ENCODE results near the gene FADS3. TPM values are rescaled to one million over a fixed set of nuclear protein-coding genes. Genes with fewer than 3 reads are reported as not detected.

The FADS3 gene
- polyA plus RNA-seq, 3 donors: 32.5 to 267 (median 64.1) TPM

DNA sequence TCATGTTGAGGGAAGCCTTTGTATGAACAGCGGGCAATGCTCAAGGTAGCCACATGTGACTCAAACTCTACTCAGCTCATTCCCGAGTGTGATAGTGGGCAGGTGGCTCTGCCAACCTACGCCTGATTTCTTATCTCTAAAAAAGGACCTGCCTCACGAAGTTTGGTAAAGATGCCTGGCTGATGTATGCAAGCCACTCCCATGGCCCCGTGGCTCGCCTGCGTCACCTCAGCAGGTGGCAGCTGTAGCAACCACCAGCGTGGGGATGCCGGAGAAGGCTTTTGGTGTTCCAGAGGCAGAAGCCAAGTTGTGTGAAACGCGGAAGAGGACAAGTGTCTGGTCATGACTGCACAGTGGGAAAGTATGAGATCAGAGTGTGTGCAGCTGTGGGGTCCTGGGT is 57.9 kb downstream of the FADS3 start:
- 76 to 87% (median 80%) methylated on average over 11 of the region's 11 CpGs for WGBS, 3 donors
- no peak overlapping the region for H3K27ac ChIP-seq (ENCODE audit: low read depth, low read length)

GRCh38 chr11:61832754-61833153 is 58.6 kb downstream of the FADS3 start:
- H3K27ac ChIP-seq (ENCODE audit: low read depth, low read length): no peak overlapping the region
- WGBS, 3 donors: 64 to 70% (median 70%) methylated on average over 7 of the region's 7 CpGs

GRCh38 chr11:61832207-61832606 is 59.1 kb downstream of the FADS3 start:
- 88 to 94% (median 90%) methylated on average over 4 of the region's 4 CpGs for WGBS, 3 donors
- no peak overlapping the region for H3K27ac ChIP-seq (ENCODE audit: low read depth, low read length)

DNA sequence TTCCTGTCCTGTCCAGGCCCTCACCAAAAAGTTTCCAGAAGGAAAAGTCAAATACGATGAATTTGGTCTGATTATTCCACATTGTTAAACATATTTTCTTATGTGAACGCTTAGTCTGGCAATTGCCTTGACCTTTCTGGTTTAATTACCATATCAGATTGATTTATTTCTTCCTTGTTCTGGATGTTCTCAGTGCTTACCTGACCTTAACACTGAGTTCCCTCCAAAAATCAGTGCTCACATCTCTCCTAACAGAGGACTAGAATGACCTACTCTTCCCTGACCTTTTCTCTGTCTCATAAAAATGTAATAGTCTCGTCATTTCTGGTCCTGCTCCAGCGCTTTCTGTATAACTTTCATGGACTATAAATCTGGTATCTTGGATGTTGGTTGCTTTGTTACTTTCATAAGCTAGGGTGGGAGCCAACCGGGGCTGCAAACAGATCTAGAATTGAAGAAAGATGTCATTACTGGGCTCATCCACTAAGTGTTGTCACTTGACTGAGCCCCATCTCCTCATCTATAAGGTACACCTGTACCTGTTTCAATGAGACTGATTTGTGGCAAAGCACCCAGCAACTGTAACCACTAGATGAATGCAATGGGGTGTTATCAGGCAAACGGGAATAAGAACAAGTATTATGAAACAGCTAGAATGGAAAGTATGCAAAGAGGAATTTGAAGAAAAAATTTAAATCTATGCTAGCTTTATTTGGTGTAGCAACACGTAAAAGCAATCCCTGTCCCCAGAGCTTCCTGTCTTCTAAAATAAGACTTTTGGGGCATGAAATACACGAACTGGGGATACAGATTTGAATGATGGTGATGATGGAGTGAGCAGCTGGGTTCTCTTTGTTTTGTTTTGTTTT is 60.9 kb downstream of the FADS3 start:
- H3K27ac ChIP-seq (ENCODE audit: low read depth, low read length): no peak overlapping the region
- 34 to 66% (median 40%) methylated on average over 8 of the region's 8 CpGs for WGBS, 3 donors

GRCh38 chr11:61829806-61830205 is 61.5 kb downstream of the FADS3 start:
- no peak overlapping the region for H3K27ac ChIP-seq (ENCODE audit: low read depth, low read length)
- WGBS, 3 donors: 78 to 87% (median 81%) methylated on average over 4 of the region's 4 CpGs

DNA sequence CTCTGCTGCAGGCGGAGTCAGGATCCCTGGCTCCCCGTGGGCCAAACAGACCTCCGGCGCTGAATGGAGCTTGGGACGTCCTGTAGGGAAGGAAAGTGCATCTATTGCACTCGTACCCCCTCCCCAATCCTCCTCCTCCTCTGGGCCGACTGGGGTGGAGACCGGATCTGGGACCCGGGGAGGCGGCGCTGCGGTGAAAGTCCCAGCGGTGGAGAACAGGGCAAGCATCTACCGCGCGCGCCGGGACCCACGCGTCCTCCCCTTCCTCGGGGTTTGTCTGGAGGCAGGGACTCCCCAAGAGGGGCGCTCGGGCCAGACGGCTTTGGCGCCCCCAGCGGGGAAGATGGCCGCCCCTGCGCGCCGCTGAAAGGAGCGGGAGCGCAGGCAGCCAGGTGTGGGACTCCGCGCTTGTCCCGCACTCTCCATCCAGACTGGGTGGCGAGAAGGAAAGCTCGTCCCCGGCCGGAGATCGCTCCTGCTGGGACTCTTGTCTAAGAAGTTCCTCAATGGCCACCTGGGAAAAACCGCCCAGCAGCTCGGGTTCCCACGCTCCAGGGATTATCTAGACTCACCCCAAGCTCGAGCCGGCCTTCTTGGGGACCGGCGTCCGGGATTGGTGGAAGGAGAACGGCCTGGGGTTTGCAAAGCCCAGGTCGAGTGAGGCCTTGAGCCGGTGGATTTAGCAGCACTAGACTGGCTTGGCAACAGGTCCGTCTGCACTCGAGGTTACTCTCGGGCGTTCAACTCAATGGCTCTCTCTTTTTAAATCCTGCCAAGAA is 62.5 kb downstream of the FADS3 start:
- no peak overlapping the region for H3K27ac ChIP-seq (ENCODE audit: low read depth, low read length)
- 1 to 2% (median 2%) methylated on average over 52 to 55 of the region's 55 CpGs for WGBS, 3 donors

DNA sequence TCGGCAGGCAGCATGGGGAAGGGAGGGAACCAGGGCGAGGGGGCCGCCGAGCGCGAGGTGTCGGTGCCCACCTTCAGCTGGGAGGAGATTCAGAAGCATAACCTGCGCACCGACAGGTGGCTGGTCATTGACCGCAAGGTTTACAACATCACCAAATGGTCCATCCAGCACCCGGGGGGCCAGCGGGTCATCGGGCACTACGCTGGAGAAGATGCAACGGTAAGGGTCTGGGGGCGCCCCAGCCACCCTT is 63.0 kb downstream of the FADS3 start:
- WGBS, 3 donors: 0 to 1% (median 1%) methylated on average over 16 of the region's 16 CpGs
- no peak overlapping the region for H3K27ac ChIP-seq (ENCODE audit: low read depth, low read length)

DNA sequence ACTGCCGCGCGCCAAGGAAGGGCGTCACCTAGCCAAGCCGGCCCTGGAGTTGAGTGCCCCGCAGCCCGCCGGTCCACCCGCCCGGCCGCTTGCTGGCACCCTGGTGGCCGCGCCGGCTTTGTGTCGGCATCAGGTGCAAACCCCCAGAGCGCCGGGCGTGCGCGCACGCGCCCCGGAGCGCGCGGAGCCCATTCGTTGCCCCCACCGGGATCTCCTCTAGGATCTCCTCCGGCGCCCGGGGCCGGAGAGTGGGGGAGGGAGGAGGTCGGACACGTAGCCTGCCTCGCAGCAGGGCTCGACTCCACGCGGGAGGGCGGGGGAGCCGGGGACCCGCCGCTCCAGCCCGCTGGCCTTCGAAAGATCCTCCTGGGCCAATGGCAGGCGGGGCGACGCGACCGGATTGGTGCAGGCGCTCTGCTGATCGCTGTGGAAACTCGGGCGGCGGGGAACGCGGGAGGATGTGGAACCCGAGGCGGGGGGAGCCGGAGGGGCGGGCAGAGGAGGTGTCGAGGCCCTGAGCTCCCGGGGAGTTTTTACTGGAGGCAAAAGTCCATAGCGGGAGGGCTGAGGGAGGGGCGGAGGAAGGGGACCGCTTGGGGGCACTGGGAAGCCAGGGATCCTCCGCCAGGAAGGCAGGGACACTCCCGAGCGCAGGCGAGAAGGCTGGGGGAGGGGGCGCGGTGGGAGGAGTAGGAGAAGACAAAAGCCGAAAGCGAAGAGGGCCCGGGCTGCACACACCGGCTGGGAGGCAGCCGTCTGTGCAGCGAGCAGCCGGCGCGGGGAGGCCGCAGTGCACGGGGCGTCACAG is 63.6 kb downstream of the FADS3 start, which contains the start of gene FADS2:
FADS2 (plus strand) TSS at position 730 of the 808 bp plus-strand sequence. CDS start 91 bp downstream, outside the sequence.
- WGBS, 3 donors: 1% methylated on average over 80 to 83 of the region's 83 CpGs
- peak within 1 kb of the TSS; percentile 75 for H3K27ac ChIP-seq (ENCODE audit: low read depth, low read length)

DNA sequence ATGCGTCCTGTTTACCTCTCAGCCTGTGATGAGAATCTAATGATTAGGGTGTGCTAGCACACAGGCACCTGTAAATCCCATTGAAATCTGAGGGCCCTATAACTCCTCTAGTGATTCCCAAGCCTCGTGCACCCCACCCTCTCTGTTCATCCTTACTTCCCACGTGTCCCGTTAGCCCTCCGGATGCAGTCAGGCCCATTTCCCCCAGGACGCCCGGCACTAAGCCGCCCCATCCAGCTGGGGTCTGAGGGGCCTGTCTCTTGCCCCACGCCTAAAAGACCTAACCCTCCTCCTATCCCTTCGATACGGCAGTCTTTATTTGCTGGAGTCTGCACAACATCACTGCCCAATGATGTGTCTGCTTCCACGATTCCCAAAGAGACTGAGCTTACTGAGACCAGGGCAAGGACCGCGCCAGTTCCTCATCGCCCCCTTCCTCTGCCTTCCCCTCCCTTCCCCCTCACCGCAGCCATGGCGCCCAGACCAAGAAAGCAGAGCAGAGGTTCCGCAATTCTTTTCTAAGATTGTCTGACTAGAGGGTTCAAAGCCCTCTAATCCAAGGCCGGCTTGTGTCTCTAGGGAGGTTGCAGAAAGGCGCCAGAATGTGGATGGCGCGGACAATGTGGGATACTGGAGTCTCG is 64.3 kb downstream of the FADS3 start:
- H3K27ac ChIP-seq (ENCODE audit: low read depth, low read length): peak overlapping the region; percentile 75

More for the DNA sequence above, 64.3 kb downstream of the FADS3 start:
- 15 to 48% (median 16%) methylated on average over 23 of the region's 23 CpGs for WGBS, 3 donors

Other genes with a start within 250 kb of the FADS3 start
- gene DAGLA, start 211.2 kb downstream of the FADS3 start, polyA plus RNA-seq: 1 to 10 TPM; 1.1 to 2.6 (median 2.1) TPM
- gene MYRF, start 138.9 kb downstream of the FADS3 start, polyA plus RNA-seq: 10 to 100 TPM in 1 of 3 donors, 1 to 10 TPM in 2; 4.0 to 13.4 (median 7.5) TPM
- 100 to 1,000 TPM; 163 to 234 (median 214) TPM for gene TMEM258, start 98.9 kb downstream of the FADS3 start, polyA plus RNA-seq
- gene FEN1, start 98.6 kb downstream of the FADS3 start, polyA plus RNA-seq: 1 to 10 TPM; 4.8 to 6.5 (median 6.3) TPM
- 10 to 100 TPM in 2 of 3 donors, 1 to 10 TPM in 1; 5.9 to 33.6 (median 29.6) TPM for gene FADS1, start 74.5 kb downstream of the FADS3 start, polyA plus RNA-seq
- 10 to 100 TPM; 10.2 to 42.1 (median 27.9) TPM for gene FADS2, start 63.2 kb downstream of the FADS3 start, polyA plus RNA-seq
- 10 to 100 TPM in 2 of 3 donors, 1 to 10 TPM in 1; 4.0 to 44.5 (median 16.4) TPM for gene RAB3IL1, start 26.0 kb upstream of the FADS3 start, polyA plus RNA-seq
- 10 to 100 TPM in 1 of 3 donors, 1 to 10 TPM in 2; 3.0 to 14.8 (median 5.2) TPM for gene BEST1, start 58.8 kb upstream of the FADS3 start, polyA plus RNA-seq
- gene FTH1, start 76.1 kb upstream of the FADS3 start, polyA plus RNA-seq: over 10,000 TPM in 1 of 3 donors, 1,000 to 10,000 TPM in 2; 2,935 to 16,025 (median 7,473) TPM
- gene INCENP, start 232.5 kb upstream of the FADS3 start, polyA plus RNA-seq: 1 to 10 TPM; 3.6 to 4.3 (median 4.0) TPM